Measurements from ENCODE around the gene LRRC47.

- no peak for TF ChIP-seq CTCF (IDR thresholded peaks at IDR 0.05)
- no peak for TF ChIP-seq EP300 (IDR thresholded peaks at IDR 0.05)
- TF ChIP-seq POLR2A (IDR thresholded peaks at IDR 0.05), result no peak
These were observed 59.6 kb downstream of the LRRC47 start for GRCh38 chr1:3736708-3737107.
